Left lung (tissue), 10 donors: ENCODE measurements around the gene ATRN. TPM values are rescaled to one million over a fixed set of nuclear protein-coding genes. Genes with fewer than 3 reads are reported as not detected.
"Not testable (repeated sequence)": the region's sequence is repeated elsewhere in the genome, so short reads cannot be mapped to it uniquely, and the experiment has no call there.

Experiments used
- ATAC-seq: fragments of 200-7000 bp; cut with Tn5 transposase; one replicate; pipeline ENCODE4 v1.9.1; 2020; ENCODE audit warnings: moderate library complexity
- DNase-seq, 4 donors: peaks; one replicate each; pipeline ENCODE4 v3.0.0-alpha.2; 2013 to 2020
- H3K27ac ChIP-seq, 2 donors: fragments of 200-600 bp; sonication (generic) in 1 of 2; one replicate each; pipeline versions ENCODE4 v1.5.0 to v1.8.0; 2020 to 2021
- H3K27me3 ChIP-seq, 2 donors: fragments of 200-600 bp; sonication (generic) in 1 of 2; one replicate each; pipeline versions ENCODE4 v1.5.0 to v1.8.0; 2020 to 2021
- H3K36me3 ChIP-seq, 2 donors: fragments of 200-600 bp; sonication (generic) in 1 of 2; one replicate each; pipeline versions ENCODE4 v1.5.0 to v1.8.0; 2020 to 2021
- H3K4me1 ChIP-seq, 2 donors: fragments of 200-600 bp; one replicate each; pipeline ENCODE4 v1.8.0; 2021
- H3K4me3 ChIP-seq, 2 donors: fragments of 200-600 bp; sonication (generic) in 1 of 2; one replicate each; pipeline versions ENCODE4 v1.5.0 to v1.8.0; 2020 to 2021; ENCODE audit warnings: mild to moderate bottlenecking in 1 of 2
- H3K9me3 ChIP-seq, 2 donors: fragments of 200-600 bp; sonication (generic) in 1 of 2; one replicate each; pipeline versions ENCODE4 v1.5.0 to v1.8.0; 2020 to 2021
- CTCF ChIP-seq, 2 donors: fragments of 200-600 bp; sonication (generic) in 1 of 2; IDR thresholded peaks; one replicate each; pipeline versions ENCODE4 v1.5.0 to v1.8.0; 2021; ENCODE audit warnings: antibody characterized with exemption in 2 of 2
- intact Hi-C, 2 donors: fragments of 100-400 bp; cut with DNase I; formaldehyde crosslinking; loops; one replicate each; pipeline versions ENCODE4 v1.11.2 to v1.14.2; 2022
- polyA plus RNA-seq, 6 donors: library from polyadenylated mRNA; unstranded; fragments of 120-200 nt; gene quantifications; one replicate each; pipeline ENCODE4 v1.2.1, GENCODE V29; 2013; ENCODE audit not compliant: insufficient read length in 6 of 6
- total RNA-seq, 2 donors: library from RNA; stranded (reverse); fragmentation: NEBNext Ultra II Directional; extraction: Animal tissue kit (Norgen Biotek cat#: 25700); gene quantifications; one replicate each; pipeline ENCODE4 v1.2.1, GENCODE V29; 2021
- donor health status: DM: no; HTN: yes; CAD: no.
- donor health status: DM: no; HTN: no; CAD: no.

The ATRN gene
- total and polyA plus RNA-seq, 8 donors: 28.8 to 39.5 (median 35.6) TPM

GRCh38 chr20:3510110-3510509 lies 39.3 kb downstream of the ATRN start:
- Histone ChIP-seq H3K4me3 (no peak overlapping the region), H3K27ac (no peak overlapping the region), H3K27me3 (no peaks in the 10 kb centered on the region), H3K36me3 (no peaks in the 10 kb centered on the region), H3K9me3 (no peaks in the 10 kb centered on the region), H3K4me1 (peaks cover 0 to 6% of the 10 kb centered on the region in 2 donors)
- ATAC-seq (no peak), DNase-seq (no peak)
- intact Hi-C loops: no loop called here
- TF ChIP-seq CTCF (IDR thresholded peaks at IDR 0.05): no peak

GRCh38 chr20:3512239-3512638 lies 41.4 kb downstream of the ATRN start:
- H3K9me3 ChIP-seq, H3K4me1 ChIP-seq, DNase-seq, H3K4me3 ChIP-seq, H3K27ac ChIP-seq, H3K36me3 ChIP-seq, ATAC-seq, intact Hi-C loops, H3K27me3 ChIP-seq: not testable (repeated sequence)

GRCh38 chr20:3514012-3514642 lies 43.3 kb downstream of the ATRN start:
- Histone ChIP-seq H3K27ac (no peak overlapping the region), H3K4me3 (no peak overlapping the region), H3K4me1 (no peaks in the 10 kb centered on the region), H3K27me3 (no peaks in the 10 kb centered on the region), H3K9me3 (no peaks in the 10 kb centered on the region), H3K36me3 (no peaks in the 10 kb centered on the region)
- intact Hi-C loops: no loop called here
- no peak for TF ChIP-seq CTCF (IDR thresholded peaks at IDR 0.05)
- no peak for ATAC-seq
- DNase-seq: no peak

- intact Hi-C loops: no loop called here
- no peak overlapping the region for H3K27ac ChIP-seq
- no peak overlapping the region for H3K4me3 ChIP-seq
- no peaks in the 10 kb centered on the region for H3K4me1 ChIP-seq
- DNase-seq: no peak
- no peak for ATAC-seq
- no peak for TF ChIP-seq CTCF (IDR thresholded peaks at IDR 0.05)
- no peaks in the 10 kb centered on the region for H3K27me3 ChIP-seq
- no peaks in the 10 kb centered on the region for H3K9me3 ChIP-seq
- H3K36me3 ChIP-seq: no peaks in the 10 kb centered on the region
These were observed 44.8 kb downstream of the ATRN start for GRCh38 chr20:3515379-3516170.

GRCh38 chr20:3521852-3522740 lies 51.3 kb downstream of the ATRN start:
- H3K27me3 ChIP-seq: no peaks in the 10 kb centered on the region
- H3K9me3 ChIP-seq: peaks cover 0 to 8% of the 10 kb centered on the region in 2 donors
- ATAC-seq: no peak
- DNase-seq: no peak
- TF ChIP-seq CTCF (IDR thresholded peaks at IDR 0.05): no peak
- no peak overlapping the region for H3K27ac ChIP-seq
- no peak overlapping the region for H3K4me3 ChIP-seq
- intact Hi-C loops: no loop called here
- no peaks in the 10 kb centered on the region for H3K36me3 ChIP-seq
- H3K4me1 ChIP-seq: no peaks in the 10 kb centered on the region

- intact Hi-C loops: not testable (repeated sequence)
These were observed 53.9 kb downstream of the ATRN start for GRCh38 chr20:3524696-3525095.

More at GRCh38 chr20:3524696-3525095, 53.9 kb downstream of the ATRN start:
- DNase-seq, H3K27me3 ChIP-seq, H3K27ac ChIP-seq, H3K9me3 ChIP-seq, H3K36me3 ChIP-seq, H3K4me1 ChIP-seq, ATAC-seq, H3K4me3 ChIP-seq: not testable (repeated sequence)
